Fibroblast of lung (primary cell): ENCODE results near the gene CIDEB. TPM values are rescaled to one million over a fixed set of nuclear protein-coding genes. Genes with fewer than 3 reads are reported as not detected.
A peak's percentile ranks its signal among the peaks of the same experiment; 100 is the strongest.

ENCODE experiments used
- DNase-seq, 2 donors: peaks; one replicate each; pipeline versions ENCODE4 v3.0.0 to v3.0.0-alpha.2; 2010; ENCODE audit warnings: low read depth in 2 of 2
- H2AFZ ChIP-seq: 2 replicates; pipeline ENCODE4 v1.5.1; 2012; ENCODE audit warnings: low read length, control low read depth, inconsistent platforms
- H3K27ac ChIP-seq: 2 replicates; pipeline ENCODE4 v1.5.1; 2011; ENCODE audit warnings: low read length, control low read depth; ENCODE audit not compliant: insufficient read depth
- H3K27me3 ChIP-seq: 2 replicates; pipeline ENCODE4 v1.5.1; 2011; ENCODE audit warnings: mild to moderate bottlenecking, low read length; ENCODE audit not compliant: control insufficient read depth, insufficient read depth
- H3K36me3 ChIP-seq: 2 replicates; pipeline ENCODE4 v1.5.1; 2011; ENCODE audit warnings: low read length; ENCODE audit not compliant: control insufficient read depth, insufficient read depth
- H3K4me1 ChIP-seq: 2 replicates; pipeline ENCODE4 v1.5.1; 2011; ENCODE audit warnings: low read length; ENCODE audit not compliant: control insufficient read depth, insufficient read depth; ENCODE audit errors: extremely low read depth
- H3K4me2 ChIP-seq: 2 replicates; pipeline ENCODE4 v1.5.1; 2011; ENCODE audit warnings: low read length, control low read depth; ENCODE audit not compliant: insufficient read depth; ENCODE audit errors: extremely low read depth
- H3K4me3 ChIP-seq, 4 experiments: fragments of 200-600 bp in 1 of 4; sonication (generic) in 1 of 4; replicated peaks in 1 of 4; 2 replicates each; pipeline ENCODE4 v1.5.1; 2011 to 2016; ENCODE audit warnings: low read length in 4 of 4, low read depth in 3 of 4, mild to moderate bottlenecking in 3 of 4, control low read depth in 2 of 4, inconsistent platforms in 1 of 4, mixed read lengths in 1 of 4; ENCODE audit not compliant: insufficient read depth in 1 of 4; ENCODE audit errors: control extremely low read depth in 1 of 4
- H3K79me2 ChIP-seq: 2 replicates; pipeline ENCODE4 v1.5.1; 2012; ENCODE audit warnings: mild to moderate bottlenecking, low read length, inconsistent platforms; ENCODE audit not compliant: control insufficient read depth, insufficient read depth
- H3K9ac ChIP-seq: 2 replicates; pipeline ENCODE4 v1.5.1; 2011; ENCODE audit warnings: mild to moderate bottlenecking, low read length, control low read depth; ENCODE audit not compliant: insufficient read depth
- H3K9me3 ChIP-seq: 2 replicates; pipeline ENCODE4 v1.5.1; 2012; ENCODE audit warnings: low read depth, low read length; ENCODE audit not compliant: control insufficient read depth, insufficient read depth
- H4K20me1 ChIP-seq: 2 replicates; pipeline ENCODE4 v1.5.1; 2011; ENCODE audit warnings: low read length; ENCODE audit not compliant: control insufficient read depth, insufficient read depth; ENCODE audit errors: extremely low read depth
- EZH2 ChIP-seq: IDR thresholded peaks from 2 replicates; pipeline ENCODE4 v1.5.1; 2012; ENCODE audit warnings: low read length, control low read depth, mild to moderate bottlenecking; ENCODE audit errors: missing control alignments
- polyA plus RNA-seq, 2 donors: library from polyadenylated mRNA; depleted of rRNA in 1 of 2; stranded (reverse) in 1 of 2; unstranded in 1 of 2; fragments of >200 nt; gene quantifications; 2 replicates each; pipeline ENCODE4 v1.2.1, GENCODE V29; 2011 to 2012; ENCODE audit warnings: missing spikeins in 1 of 2
- total RNA-seq: library from RNA; depleted of rRNA; stranded (reverse); fragments of >200 nt; gene quantifications from 2 replicates; pipeline ENCODE4 v1.2.1, GENCODE V29; 2014
- TF ChIP-seq, protein P1 (sequence below), 2 donors: IDR thresholded peaks in 1 of 2; conservative IDR thresholded peaks in 1 of 2; 1 replicate in 1 of 2; 2 replicates in 1 of 2; pipeline ENCODE4 v1.5.1; 2011 to 2012; ENCODE audit warnings: low read length in 2 of 2, control low read depth in 1 of 2, inconsistent platforms in 1 of 2, low read depth in 1 of 2, mild to moderate bottlenecking in 1 of 2

The CIDEB gene
- total and polyA plus RNA-seq, 2 donors (not counting 1 experiment from before 2014, with no cell fraction given), result 0.33 to 0.42 TPM

DNA sequence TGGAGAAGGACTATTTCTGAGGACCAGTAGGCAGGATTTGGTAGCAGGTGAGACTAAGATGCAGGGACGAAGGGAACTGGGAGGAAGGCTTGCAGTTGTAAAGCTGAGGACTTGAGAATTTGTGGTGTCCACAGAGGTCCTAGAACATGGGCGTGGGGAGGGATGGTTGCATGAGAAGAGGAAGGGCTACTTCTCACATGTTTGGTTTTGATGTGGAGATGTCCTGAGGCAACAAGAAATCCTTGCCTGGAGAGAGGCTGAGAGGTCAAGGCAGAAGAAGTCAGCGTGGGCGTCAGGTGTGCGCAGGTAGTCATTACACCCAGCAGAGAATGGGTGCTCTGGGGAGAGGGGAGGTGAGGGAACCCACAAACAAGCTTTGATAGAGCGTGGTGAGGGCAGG is 30.7 kb downstream of the CIDEB start:
- no peak for DNase-seq
- H3K4me1 ChIP-seq, result no peaks in the 10 kb centered on the region
- H3K9me3 ChIP-seq, result no peaks in the 10 kb centered on the region
- no peaks in the 10 kb centered on the region for H3K27me3 ChIP-seq
- H4K20me1 ChIP-seq, result no peaks in the 10 kb centered on the region
- no peak overlapping the region for H2AFZ ChIP-seq
- no peak for TF ChIP-seq EZH2
- TF ChIP-seq, protein P1, sequence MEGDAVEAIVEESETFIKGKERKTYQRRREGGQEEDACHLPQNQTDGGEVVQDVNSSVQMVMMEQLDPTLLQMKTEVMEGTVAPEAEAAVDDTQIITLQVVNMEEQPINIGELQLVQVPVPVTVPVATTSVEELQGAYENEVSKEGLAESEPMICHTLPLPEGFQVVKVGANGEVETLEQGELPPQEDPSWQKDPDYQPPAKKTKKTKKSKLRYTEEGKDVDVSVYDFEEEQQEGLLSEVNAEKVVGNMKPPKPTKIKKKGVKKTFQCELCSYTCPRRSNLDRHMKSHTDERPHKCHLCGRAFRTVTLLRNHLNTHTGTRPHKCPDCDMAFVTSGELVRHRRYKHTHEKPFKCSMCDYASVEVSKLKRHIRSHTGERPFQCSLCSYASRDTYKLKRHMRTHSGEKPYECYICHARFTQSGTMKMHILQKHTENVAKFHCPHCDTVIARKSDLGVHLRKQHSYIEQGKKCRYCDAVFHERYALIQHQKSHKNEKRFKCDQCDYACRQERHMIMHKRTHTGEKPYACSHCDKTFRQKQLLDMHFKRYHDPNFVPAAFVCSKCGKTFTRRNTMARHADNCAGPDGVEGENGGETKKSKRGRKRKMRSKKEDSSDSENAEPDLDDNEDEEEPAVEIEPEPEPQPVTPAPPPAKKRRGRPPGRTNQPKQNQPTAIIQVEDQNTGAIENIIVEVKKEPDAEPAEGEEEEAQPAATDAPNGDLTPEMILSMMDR (conservative IDR thresholded peaks at IDR 0.05 in 1 of 2, IDR thresholded peaks at IDR 0.05 in 1 of 2; ENCODE audit: low read depth in 1 of 2, low read length in 2 of 2), result no peak
- no peaks in the 10 kb centered on the region for H3K79me2 ChIP-seq
- H3K9ac ChIP-seq, result no peak overlapping the region
- H3K36me3 ChIP-seq, result no peaks in the 10 kb centered on the region
- H3K4me2 ChIP-seq, result no peak overlapping the region
- H3K27ac ChIP-seq, result no peak overlapping the region
- H3K4me3 ChIP-seq, result no peak overlapping the region

DNA sequence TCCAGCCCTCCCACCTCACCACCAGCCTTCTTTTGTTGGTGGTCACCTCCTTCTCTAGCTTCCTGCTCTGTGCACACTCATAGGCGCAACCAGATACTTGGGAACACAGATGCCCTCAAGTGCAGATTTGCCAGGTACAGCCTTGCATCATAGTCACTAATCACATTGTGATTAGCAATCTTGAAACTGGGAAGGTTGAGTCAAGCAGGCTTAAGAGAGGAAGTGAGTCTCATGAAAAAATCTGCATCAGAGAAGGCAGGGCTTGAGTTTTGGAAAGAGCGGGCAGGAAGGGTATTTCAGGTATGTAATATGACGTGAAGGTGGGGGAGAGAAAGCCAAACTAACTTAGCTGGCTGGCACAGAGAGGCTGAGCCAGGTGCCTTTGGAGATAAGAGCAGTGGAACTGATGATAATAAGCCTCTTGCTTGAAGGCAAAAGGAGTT is 33.7 kb downstream of the CIDEB start:
- Histone ChIP-seq H3K4me1 (no peaks in the 10 kb centered on the region), H3K9ac (no peak overlapping the region), H3K27ac (no peak overlapping the region), H3K4me3 (no peak overlapping the region), H3K36me3 (peaks cover 2% of the 10 kb centered on the region), H3K9me3 (no peaks in the 10 kb centered on the region), H4K20me1 (no peaks in the 10 kb centered on the region), H3K4me2 (no peak overlapping the region), H3K27me3 (no peaks in the 10 kb centered on the region), H3K79me2 (no peaks in the 10 kb centered on the region), H2AFZ (no peak overlapping the region)
- DNase-seq, result peak in 1 of 2 donors; percentile 19
- TF ChIP-seq EZH2, result no peak
- TF ChIP-seq, protein P1 (conservative IDR thresholded peaks at IDR 0.05 in 1 of 2, IDR thresholded peaks at IDR 0.05 in 1 of 2; ENCODE audit: low read depth in 1 of 2, low read length in 2 of 2), result no peak

DNA sequence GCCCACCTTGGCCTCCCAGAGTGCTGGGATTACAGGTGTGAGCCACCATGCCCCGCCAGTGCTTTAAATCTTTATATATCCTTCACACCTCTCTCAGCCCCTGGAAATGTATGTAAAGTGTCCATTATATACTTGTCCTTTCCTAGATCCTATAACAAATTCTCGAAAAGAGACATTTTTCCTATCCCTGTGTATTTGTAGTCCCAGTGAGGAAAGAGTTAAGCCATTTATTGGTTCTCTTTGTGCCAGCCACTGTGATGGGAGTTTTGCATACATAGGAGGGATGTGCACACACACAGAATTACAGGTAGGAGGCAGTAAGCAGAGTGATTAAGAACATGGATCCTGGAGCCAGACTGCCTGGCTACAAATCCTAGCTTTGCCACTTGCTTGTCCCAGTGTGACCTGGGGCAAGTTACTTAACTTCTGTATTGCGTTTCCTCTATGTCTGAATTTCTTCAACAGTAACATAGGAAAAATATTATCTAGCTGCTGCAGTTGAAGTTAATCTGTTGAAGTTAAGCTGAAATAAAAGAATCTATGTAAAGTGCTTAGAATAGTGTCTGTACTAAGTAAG is 34.3 kb downstream of the CIDEB start:
- H2AFZ ChIP-seq, result no peak overlapping the region
- no peak overlapping the region for H3K27ac ChIP-seq
- peaks cover 2% of the 10 kb centered on the region for H3K36me3 ChIP-seq
- H3K4me3 ChIP-seq, result no peak overlapping the region
- no peaks in the 10 kb centered on the region for H3K4me1 ChIP-seq
- no peak overlapping the region for H3K4me2 ChIP-seq
- H4K20me1 ChIP-seq, result no peaks in the 10 kb centered on the region
- H3K9ac ChIP-seq, result no peak overlapping the region
- no peaks in the 10 kb centered on the region for H3K9me3 ChIP-seq
- no peak for TF ChIP-seq EZH2
- TF ChIP-seq, protein P1 (conservative IDR thresholded peaks at IDR 0.05 in 1 of 2, IDR thresholded peaks at IDR 0.05 in 1 of 2; ENCODE audit: low read depth in 1 of 2, low read length in 2 of 2), result peak in 1 of 2 donors; percentile 1
- H3K79me2 ChIP-seq, result no peaks in the 10 kb centered on the region
- no peak for DNase-seq
- H3K27me3 ChIP-seq, result no peaks in the 10 kb centered on the region
